Endothelial cell (in vitro differentiated cells): ENCODE data around the gene PANX1. TPM values are rescaled to one million over a fixed set of nuclear protein-coding genes. Genes with fewer than 3 reads are reported as not detected.

Experiments used
- DNase-seq: peaks from one replicate; pipeline ENCODE4 v3.0.0; 2021; ENCODE audit warnings: low spot score
- H3K27ac Mint-ChIP-seq: one replicate; pipeline ENCODE4 v1.8.0; 2021; ENCODE audit warnings: mixed read lengths, inconsistent platforms; ENCODE audit not compliant: unreplicated experiment
- H3K27me3 Mint-ChIP-seq: one replicate; pipeline ENCODE4 v1.8.0; 2021; ENCODE audit warnings: mild to moderate bottlenecking, moderate library complexity, mixed read lengths, inconsistent platforms; ENCODE audit not compliant: unreplicated experiment
- H3K36me3 Mint-ChIP-seq: one replicate; pipeline ENCODE4 v1.8.0; 2021; ENCODE audit warnings: mild to moderate bottlenecking, low read depth, mixed read lengths, inconsistent platforms; ENCODE audit not compliant: unreplicated experiment
- H3K4me1 Mint-ChIP-seq: one replicate; pipeline ENCODE4 v1.8.0; 2021; ENCODE audit warnings: mild to moderate bottlenecking, mixed read lengths, inconsistent platforms; ENCODE audit not compliant: unreplicated experiment
- H3K4me3 Mint-ChIP-seq: one replicate; pipeline ENCODE4 v1.8.0; 2021; ENCODE audit warnings: mild to moderate bottlenecking, mixed read lengths, inconsistent platforms; ENCODE audit not compliant: unreplicated experiment
- H3K9me3 Mint-ChIP-seq: one replicate; pipeline ENCODE4 v1.8.0; 2021; ENCODE audit warnings: mixed read lengths, inconsistent platforms; ENCODE audit not compliant: unreplicated experiment
- CTCF ChIP-seq: fragments of 200-600 bp; sonication (generic); IDR thresholded peaks from one replicate; pipeline ENCODE4 v1.5.0; 2021; ENCODE audit warnings: antibody characterized with exemption; ENCODE audit not compliant: unreplicated experiment
- total RNA-seq: library from RNA; stranded (reverse); fragmentation: NEBNext Ultra II Directional; extraction: Animal tissue kit (Norgen Biotek cat#: 25700); gene quantifications from one replicate; pipeline ENCODE4 v1.2.1, GENCODE V29; 2021; ENCODE audit not compliant: unreplicated experiment

Gene PANX1
- total RNA-seq, 1 donor from 2014 or later = 9.9 TPM

GRCh38 chr11:94091091-94091490, 37.5 kb upstream of the PANX1 start:
- no peak for DNase-seq
- no peak for TF ChIP-seq CTCF
- Mint-ChIP-seq H3K9me3 (no peaks in the 10 kb centered on the region), H3K4me1 (no peaks in the 10 kb centered on the region), H3K27me3 (peaks cover 5% of the 10 kb centered on the region), H3K36me3 (no peaks in the 10 kb centered on the region), H3K27ac (no peak overlapping the region), H3K4me3 (no peak overlapping the region)

- no peak for DNase-seq
- H3K27me3 Mint-ChIP-seq = no peaks in the 10 kb centered on the region
- no peak overlapping the region for H3K27ac Mint-ChIP-seq
- no peaks in the 10 kb centered on the region for H3K9me3 Mint-ChIP-seq
- no peaks in the 10 kb centered on the region for H3K4me1 Mint-ChIP-seq
- no peaks in the 10 kb centered on the region for H3K36me3 Mint-ChIP-seq
- no peak overlapping the region for H3K4me3 Mint-ChIP-seq
- no peak for TF ChIP-seq CTCF
These were observed 28.4 kb upstream of the PANX1 start for GRCh38 chr11:94100253-94100652.

GRCh38 chr11:94103471-94103870, 25.2 kb upstream of the PANX1 start:
- no peaks in the 10 kb centered on the region for H3K9me3 Mint-ChIP-seq
- H3K27ac Mint-ChIP-seq = no peak overlapping the region
- no peak for DNase-seq
- H3K36me3 Mint-ChIP-seq = no peaks in the 10 kb centered on the region
- no peaks in the 10 kb centered on the region for H3K27me3 Mint-ChIP-seq
- H3K4me1 Mint-ChIP-seq = no peaks in the 10 kb centered on the region
- H3K4me3 Mint-ChIP-seq = no peak overlapping the region
- TF ChIP-seq CTCF = no peak

GRCh38 chr11:94104734-94105133, 23.9 kb upstream of the PANX1 start:
- H3K9me3 Mint-ChIP-seq = no peaks in the 10 kb centered on the region
- no peaks in the 10 kb centered on the region for H3K4me1 Mint-ChIP-seq
- no peaks in the 10 kb centered on the region for H3K36me3 Mint-ChIP-seq
- H3K4me3 Mint-ChIP-seq = no peak overlapping the region
- no peak for DNase-seq
- no peak for TF ChIP-seq CTCF
- no peaks in the 10 kb centered on the region for H3K27me3 Mint-ChIP-seq
- H3K27ac Mint-ChIP-seq = no peak overlapping the region

GRCh38 chr11:94106716-94107115, 21.9 kb upstream of the PANX1 start:
- H3K9me3 Mint-ChIP-seq = no peaks in the 10 kb centered on the region
- no peak overlapping the region for H3K27ac Mint-ChIP-seq

More at GRCh38 chr11:94106716-94107115, 21.9 kb upstream of the PANX1 start:
- Mint-ChIP-seq H3K4me1 (no peaks in the 10 kb centered on the region), H3K36me3 (no peaks in the 10 kb centered on the region), H3K4me3 (no peak overlapping the region), H3K27me3 (no peaks in the 10 kb centered on the region)
- DNase-seq = no peak
- TF ChIP-seq CTCF = no peak
